ENCODE results near the gene FBXL7.

- TF ChIP-seq, protein P1, sequence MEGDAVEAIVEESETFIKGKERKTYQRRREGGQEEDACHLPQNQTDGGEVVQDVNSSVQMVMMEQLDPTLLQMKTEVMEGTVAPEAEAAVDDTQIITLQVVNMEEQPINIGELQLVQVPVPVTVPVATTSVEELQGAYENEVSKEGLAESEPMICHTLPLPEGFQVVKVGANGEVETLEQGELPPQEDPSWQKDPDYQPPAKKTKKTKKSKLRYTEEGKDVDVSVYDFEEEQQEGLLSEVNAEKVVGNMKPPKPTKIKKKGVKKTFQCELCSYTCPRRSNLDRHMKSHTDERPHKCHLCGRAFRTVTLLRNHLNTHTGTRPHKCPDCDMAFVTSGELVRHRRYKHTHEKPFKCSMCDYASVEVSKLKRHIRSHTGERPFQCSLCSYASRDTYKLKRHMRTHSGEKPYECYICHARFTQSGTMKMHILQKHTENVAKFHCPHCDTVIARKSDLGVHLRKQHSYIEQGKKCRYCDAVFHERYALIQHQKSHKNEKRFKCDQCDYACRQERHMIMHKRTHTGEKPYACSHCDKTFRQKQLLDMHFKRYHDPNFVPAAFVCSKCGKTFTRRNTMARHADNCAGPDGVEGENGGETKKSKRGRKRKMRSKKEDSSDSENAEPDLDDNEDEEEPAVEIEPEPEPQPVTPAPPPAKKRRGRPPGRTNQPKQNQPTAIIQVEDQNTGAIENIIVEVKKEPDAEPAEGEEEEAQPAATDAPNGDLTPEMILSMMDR (conservative IDR thresholded peaks at IDR 0.05; ENCODE audit: low read length) = no peak
- no peak for TF ChIP-seq EZH2phosphoT487 (IDR thresholded peaks at IDR 0.05; ENCODE audit: borderline replicate concordance, low read depth, low read length)
Measured at GRCh38 chr5:15980835-15981234, 480.9 kb downstream of the FBXL7 start.
